G401.6 (cell line): ENCODE measurements around the gene KLRC3.
A peak's percentile ranks its signal among the peaks of the same experiment; 100 is the strongest.
"Not testable (repeated sequence)": the region's sequence is repeated elsewhere in the genome, so short reads cannot be mapped to it uniquely, and the experiment has no call there.

ENCODE experiments used
- FAIRE-seq: peaks from 2 replicates; lab custom pipeline; 2012; peaks lifted over from hg19 to GRCh38; lab: Jason Lieb, UNC

Gene KLRC3

DNA sequence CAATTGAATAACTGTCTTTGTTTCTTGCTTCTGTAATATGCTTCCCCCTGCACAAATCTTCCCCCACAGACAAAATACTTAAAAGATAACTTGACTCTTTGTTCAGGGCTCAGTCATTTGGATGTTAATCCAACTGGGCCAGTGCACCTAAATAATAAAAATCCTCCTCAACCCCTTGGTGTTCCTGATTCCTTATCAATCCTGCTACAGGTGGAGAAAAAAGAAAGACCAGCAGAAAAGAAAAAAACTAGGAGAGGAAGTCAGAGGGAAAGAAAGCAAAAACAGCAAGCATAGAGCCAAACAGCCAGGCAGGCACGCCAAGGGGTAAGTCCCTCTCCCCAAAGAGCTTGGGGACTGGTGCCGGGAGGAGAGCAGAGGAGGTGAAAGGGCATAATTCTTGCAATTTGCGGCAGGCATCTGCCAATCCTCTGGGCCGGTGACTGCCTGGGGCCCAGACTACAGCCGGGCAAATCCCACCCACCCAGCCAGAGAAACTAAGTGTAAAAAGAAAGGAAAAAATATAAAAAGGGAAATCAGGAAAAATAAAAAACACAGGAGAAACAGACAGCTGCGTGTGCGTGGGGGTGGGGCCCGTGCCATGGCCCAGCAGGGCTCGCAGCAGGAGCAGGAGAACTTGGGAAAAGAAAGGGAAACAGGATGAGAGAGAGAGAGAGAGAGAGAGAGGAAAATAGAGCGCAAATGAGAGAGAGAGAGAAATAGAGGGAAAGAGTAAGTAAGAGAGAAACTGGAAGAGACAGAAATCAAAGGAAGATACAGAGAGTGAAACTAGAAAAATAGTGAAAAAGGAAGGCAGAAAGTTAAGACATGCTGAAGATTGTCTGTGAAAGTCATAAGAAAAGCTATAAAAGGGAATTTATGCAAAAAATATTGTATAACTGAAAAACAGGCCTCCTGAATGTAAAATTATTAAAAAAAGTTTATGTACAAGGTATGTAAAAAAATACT, 51.9 kb downstream of the KLRC3 start:
- FAIRE-seq = no peak

DNA sequence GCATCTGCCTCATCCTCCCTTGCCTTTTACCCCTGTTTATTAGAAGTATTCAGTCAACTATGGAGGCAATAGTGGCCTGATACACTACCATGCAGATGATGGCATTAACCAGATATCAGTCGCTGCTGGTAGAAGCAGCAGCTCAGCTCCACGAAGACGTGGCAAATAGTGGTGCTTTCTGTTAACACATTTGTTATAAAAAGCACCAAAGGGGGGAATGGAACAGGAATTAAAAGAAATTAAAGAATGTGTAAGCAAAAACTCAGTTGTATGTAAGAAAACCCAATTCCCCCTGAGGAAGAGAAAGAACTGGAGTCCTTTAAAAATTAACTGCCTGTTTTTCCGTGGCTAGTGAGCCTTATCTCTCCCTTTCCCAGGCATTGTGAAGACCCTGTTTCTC, 52.7 kb downstream of the KLRC3 start:
- FAIRE-seq = not testable (repeated sequence)

DNA sequence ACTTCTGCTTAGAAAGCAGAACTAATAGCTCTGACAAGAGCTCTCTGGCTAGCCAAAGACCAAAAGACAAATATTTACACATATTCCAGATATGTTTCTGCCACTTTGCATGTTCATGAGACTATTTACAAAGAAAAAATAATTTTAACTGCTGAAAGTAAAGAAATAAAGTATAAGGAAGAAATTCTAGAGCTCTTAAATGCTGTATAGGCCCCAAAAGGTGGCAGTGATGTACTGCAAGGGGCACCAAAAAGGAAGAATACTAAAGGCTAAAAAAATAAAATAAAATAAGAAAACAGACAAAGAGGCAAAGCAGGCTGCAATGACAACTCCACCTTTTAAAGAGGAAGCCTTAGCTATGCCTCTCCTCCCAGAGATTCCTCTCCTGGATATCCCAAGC, 53.5 kb downstream of the KLRC3 start:
- peak; percentile 23 for FAIRE-seq

DNA sequence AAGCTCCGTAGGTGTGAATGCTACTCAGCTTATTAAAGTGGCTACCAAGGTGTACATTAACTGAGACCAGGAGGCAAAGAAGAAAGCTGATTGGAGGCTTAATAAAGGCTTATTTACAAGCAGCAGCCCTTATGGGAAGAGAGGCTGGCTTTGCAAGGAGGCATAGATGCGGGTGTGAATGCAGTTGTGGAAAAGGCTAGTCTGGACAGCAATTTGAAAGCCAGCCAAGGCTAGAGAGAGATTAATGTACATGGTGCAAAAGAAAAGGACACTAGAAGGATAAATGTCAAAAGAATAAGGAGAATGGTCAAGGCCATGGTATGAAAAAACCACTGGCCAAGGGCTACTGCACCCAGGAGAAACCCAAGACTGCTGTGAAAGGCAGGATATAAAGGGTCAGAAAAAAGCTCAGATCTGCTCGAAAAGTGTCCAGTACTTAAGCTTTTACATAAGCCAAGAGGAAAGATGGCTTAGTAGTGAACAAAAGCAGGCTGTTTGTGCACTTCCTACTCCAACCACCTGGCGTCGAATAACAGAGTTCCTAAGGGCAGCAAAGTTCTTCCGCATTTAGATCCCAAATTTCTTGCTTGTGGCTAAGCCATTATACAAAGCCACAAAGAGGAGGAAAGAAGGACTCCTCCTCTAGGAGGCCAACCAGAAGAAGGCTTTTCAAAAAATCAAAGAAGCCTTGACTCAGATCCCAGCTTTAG, 54.5 kb downstream of the KLRC3 start:
- FAIRE-seq = no peak

DNA sequence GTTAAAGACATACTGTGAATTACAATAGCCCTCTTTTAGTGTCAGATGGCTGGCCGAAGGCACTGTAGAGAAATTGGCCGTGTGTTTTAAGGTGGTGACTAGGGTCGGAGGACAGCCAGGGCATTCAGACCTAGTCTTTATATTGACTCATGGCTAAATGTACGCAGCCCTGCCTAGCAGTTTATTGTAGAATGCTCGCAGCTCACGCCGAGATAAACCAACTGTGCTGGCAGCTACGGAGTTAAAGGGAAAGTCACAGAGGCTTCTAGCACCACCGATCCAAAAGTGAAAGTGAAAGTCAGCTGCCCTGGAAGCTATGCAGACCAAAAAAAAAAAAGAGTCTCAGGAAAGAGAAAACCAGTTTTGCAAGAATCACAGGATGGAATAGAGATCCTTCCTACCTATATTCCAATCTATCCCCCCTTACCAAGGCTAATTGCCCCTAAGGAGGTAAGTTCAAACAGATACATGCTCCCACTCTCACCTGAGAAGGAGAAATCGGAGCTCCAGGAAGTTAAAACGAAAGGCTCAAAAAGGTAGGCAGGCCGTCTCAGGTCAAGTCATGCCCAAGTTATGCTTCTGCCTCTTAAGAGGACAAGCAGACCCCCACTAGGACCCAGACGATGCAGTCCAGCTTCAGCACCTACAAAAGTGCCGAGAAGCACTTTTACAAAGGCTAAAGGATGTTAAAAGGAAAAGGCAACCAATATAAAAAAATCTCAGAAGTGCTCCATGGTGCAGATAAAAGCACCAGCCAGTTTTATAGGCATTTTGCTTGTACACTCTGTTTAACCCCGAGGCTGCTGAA, 55.4 kb downstream of the KLRC3 start:
- FAIRE-seq = peak; percentile 65

DNA sequence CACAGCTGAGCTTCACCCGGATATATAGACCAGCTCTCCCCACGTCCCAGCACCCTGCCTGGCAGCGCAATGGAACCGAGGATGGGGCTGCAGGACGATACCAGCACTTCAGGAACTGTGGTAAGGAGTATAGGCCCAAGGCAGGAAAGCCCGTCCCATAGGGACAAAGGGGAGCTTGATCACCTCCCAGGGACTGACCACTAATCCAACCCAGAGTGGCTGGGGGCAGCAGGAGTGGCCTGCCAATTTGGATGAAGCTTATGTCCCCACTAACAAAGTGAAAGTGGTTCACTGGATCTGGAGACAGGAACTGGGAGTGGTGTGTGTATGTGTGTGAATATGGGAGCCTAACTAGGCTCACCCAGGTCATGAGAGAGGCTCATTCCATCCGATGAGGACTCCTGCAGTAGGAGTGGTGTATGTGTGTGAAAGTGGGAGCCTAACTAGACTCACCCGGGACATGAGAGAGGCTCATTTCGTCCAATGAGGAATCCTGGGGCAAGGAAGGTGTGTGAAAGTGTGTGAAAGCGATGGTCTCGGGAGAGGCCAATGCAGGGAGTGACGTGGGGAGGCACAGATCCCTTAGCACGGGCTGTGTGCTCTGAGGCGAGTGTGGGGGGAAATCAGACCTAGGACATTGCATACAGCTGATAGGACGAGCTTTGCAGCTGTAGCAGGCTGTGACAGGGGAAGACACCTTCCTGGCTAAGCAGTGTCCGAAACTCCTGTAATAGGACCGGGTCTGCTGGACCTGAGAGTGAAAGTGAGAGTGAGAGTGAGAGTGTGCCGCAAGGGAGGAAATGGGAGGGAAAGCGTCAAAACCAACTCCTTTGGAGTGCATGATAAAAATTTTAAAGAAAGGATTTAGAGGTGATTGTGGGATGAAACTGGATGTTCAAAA, 56.2 kb downstream of the KLRC3 start:
- no peak for FAIRE-seq

DNA sequence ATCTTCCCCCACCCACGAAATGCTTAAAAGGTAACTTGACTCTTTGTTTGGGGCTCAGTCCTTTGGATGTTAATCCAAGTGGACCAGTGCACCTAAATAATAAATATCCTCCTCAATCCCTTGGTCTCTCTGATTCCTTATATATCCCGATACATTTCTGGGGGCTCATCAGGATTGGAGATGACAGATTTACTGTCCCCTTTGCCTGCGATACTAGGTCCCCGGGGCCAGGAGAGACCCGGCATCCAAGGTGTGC, 56.8 kb downstream of the KLRC3 start:
- no peak for FAIRE-seq

DNA sequence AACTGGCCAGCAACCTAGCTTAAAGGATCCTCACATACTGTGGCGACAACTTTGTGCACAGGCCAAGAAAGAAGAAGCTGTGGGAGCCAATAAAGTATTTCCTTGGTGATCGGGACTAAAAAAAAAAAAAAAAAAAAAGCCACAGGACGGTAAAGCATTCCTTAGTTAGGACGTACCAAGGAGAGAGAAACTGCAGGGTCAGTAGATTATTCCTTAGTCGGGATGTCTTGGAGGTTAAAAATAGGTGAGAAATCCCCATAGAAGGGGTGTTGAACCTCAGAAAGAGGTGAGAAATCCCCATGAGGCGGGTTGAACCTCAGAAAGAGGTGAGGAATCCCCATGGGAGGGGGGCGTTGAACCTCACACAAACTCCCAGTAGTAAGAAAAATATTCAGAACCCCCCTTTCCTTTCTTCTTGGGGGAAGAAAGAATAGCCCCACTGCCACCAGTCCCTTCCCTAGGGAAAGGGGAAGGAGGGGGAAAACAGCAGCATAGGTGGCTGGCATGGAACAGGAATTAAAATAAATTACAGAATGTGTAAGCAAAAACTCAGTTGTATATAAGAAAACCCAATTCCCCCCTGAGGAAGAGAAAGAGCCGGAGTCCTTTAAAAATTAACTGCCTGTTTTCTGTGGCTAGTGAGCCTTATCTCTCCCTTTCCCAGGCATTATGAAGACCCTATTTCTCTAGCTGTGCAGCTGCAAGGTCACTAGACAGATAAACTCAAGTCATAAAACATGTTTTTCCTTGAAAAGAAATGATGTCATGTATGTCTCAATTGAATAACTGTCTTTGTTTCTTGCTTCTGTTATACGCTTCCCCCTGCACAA, 57.4 kb downstream of the KLRC3 start:
- FAIRE-seq = no peak

DNA sequence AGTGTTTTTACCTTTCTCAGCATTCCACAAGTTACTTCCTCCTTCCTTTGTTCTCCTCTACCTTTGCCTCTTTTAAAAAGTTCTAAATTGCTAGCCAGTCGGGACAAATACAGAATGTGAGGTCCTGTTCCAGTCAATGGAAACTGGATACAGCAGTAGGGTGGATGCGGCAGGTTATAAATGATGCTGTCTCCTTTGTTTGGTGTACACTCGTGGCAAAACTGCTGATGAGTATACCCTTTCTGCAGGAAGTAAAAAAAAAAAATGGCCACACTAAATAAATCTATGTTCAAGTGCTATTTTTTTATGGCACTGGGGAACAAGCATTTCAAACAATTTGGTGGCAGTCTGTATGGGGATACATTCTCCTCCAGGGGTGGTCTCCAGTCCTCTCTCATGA, 58.1 kb downstream of the KLRC3 start:
- no peak for FAIRE-seq
